PFSK-1 (cell line): Measurements from ENCODE around the gene SLC44A5.

Experiments
- POLR2AphosphoS5 ChIP-seq: IDR thresholded peaks from 2 replicates; pipeline ENCODE4 v1.6.1; 2012; ENCODE audit warnings: low read depth, mild to moderate bottlenecking, control low read depth, low read length, moderate library complexity
- REST ChIP-seq, 2 experiments: IDR thresholded peaks; 2 replicates each; pipeline versions ENCODE4 v1.6.1 to v1.8.0; 2011 to 2012; ENCODE audit warnings: low read depth in 2 of 2, low read length in 2 of 2, control low read depth in 1 of 2, inconsistent platforms in 1 of 2, mild to moderate bottlenecking in 1 of 2, moderate library complexity in 1 of 2; ENCODE audit not compliant: insufficient read depth in 1 of 2
- SIN3A ChIP-seq: IDR thresholded peaks from 2 replicates; pipeline ENCODE4 v1.6.1; 2012; ENCODE audit warnings: mild to moderate bottlenecking, low read length, moderate library complexity, borderline replicate concordance; ENCODE audit not compliant: insufficient read depth

DNA sequence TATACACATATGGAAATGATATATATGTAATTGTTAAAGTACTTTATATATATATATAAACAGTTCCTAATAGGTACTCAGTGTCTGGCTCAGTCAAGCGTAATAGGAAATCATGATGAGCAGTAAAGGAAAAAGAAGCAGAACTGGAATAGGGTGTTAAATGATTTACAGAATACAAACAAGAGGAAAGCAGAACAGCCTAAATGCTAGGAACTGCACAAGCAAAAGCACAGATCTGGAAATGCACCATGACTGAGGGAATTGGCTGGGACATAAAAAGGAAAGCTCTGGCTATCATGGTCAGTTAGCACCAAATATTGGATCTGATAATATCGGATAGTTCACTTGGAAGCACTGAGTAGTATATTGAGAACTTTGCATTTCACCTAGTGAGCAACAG lies 51.8 kb downstream of the SLC44A5 start:
- TF ChIP-seq SIN3A (no peak), REST (IDR thresholded peaks at IDR 0.05; ENCODE audit: insufficient read depth in 1 of 2, low read depth in 2 of 2, low read length in 2 of 2) (no peak), POLR2AphosphoS5 (no peak)
